Activated naive CD8-positive, alpha-beta T cell treated with anti-CD3 and anti-CD28 coated beads for 36 hours (primary cell): ENCODE results near the gene SLCO4C1. TPM values are rescaled to one million over a fixed set of nuclear protein-coding genes. Genes with fewer than 3 reads are reported as not detected.

ENCODE experiments used
- DNase-seq: peaks from one replicate; pipeline ENCODE4 v3.0.0; 2021
- H3K27ac Mint-ChIP-seq: one replicate; pipeline ENCODE4 v1.8.0; 2022; ENCODE audit warnings: mild to moderate bottlenecking, moderate library complexity, mixed read lengths
- H3K27me3 Mint-ChIP-seq: one replicate; pipeline ENCODE4 v1.8.0; 2022; ENCODE audit warnings: mild to moderate bottlenecking, mixed read lengths
- H3K36me3 Mint-ChIP-seq: one replicate; pipeline ENCODE4 v1.8.0; 2021; ENCODE audit warnings: mild to moderate bottlenecking, mixed read lengths
- H3K4me1 Mint-ChIP-seq: one replicate; pipeline ENCODE4 v1.8.0; 2021; ENCODE audit warnings: mixed read lengths
- H3K4me3 Mint-ChIP-seq: one replicate; pipeline ENCODE4 v1.8.0; 2022; ENCODE audit warnings: mild to moderate bottlenecking, moderate library complexity, mixed read lengths
- H3K9me3 Mint-ChIP-seq: one replicate; pipeline ENCODE4 v1.8.0; 2022; ENCODE audit warnings: mixed read lengths
- total RNA-seq, 2 experiments: library from RNA; stranded (reverse); gene quantifications; one replicate each; pipeline ENCODE4 v1.2.3, GENCODE V29; 2021

The SLCO4C1 gene
- total RNA-seq, 2 experiments from 2014 or later: 0.24 to 0.29 TPM

GRCh38 chr5:102288630-102289029 is 7.5 kb downstream of the SLCO4C1 start:
- H3K27me3 Mint-ChIP-seq: peaks cover 4% of the 10 kb centered on the region
- H3K9me3 Mint-ChIP-seq: no peaks in the 10 kb centered on the region
- peaks cover 4% of the 10 kb centered on the region for H3K4me1 Mint-ChIP-seq
- H3K27ac Mint-ChIP-seq: no peak overlapping the region
- no peaks in the 10 kb centered on the region for H3K36me3 Mint-ChIP-seq
- no peak overlapping the region for H3K4me3 Mint-ChIP-seq
- no peak for DNase-seq

GRCh38 chr5:102286476-102286875 is 9.6 kb downstream of the SLCO4C1 start:
- H3K27ac Mint-ChIP-seq: no peak overlapping the region

DNA sequence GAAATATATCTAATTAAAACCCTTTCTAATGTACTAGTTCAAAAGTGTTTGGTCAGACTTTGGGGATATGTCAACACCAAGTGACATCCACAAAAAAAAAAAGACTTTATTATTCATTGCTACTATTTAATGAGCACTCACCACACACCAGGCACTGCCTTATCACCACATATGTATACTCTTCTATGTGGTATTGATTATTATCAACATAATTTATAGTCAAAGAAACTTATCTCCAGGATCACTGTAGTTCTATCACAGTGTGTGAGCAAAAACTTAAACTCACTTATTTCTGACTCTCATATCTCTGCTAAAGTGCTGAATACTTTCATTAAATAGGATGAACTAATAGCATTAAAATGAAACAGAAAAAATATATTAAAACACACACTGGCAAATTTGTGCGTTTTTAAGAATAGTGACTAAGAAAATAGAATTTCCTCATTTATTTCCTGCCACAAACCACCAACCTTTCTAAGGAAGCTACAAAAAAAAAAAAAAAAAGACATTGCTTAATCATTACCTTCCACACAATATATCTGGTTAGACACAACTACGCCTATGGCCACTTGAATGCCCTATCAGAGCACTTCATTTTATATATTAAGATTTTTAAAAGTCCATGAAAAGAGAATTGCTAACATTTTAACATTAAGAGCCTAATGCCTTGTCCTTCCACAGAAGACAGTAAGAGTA is 12.8 kb downstream of the SLCO4C1 start:
- Mint-ChIP-seq H3K27me3 (peaks cover 4% of the 10 kb centered on the region), H3K4me3 (no peak overlapping the region), H3K27ac (no peak overlapping the region), H3K4me1 (peaks cover 8% of the 10 kb centered on the region), H3K9me3 (no peaks in the 10 kb centered on the region), H3K36me3 (no peaks in the 10 kb centered on the region)
- DNase-seq: no peak

More at GRCh38 chr5:102286476-102286875, 9.6 kb downstream of the SLCO4C1 start:
- Mint-ChIP-seq H3K4me1 (peaks cover 10% of the 10 kb centered on the region), H3K36me3 (no peaks in the 10 kb centered on the region), H3K4me3 (no peak overlapping the region), H3K27me3 (no peaks in the 10 kb centered on the region), H3K9me3 (no peaks in the 10 kb centered on the region)
- DNase-seq: no peak

GRCh38 chr5:102279711-102280110 is 16.4 kb downstream of the SLCO4C1 start:
- no peak overlapping the region for H3K27ac Mint-ChIP-seq
- H3K4me3 Mint-ChIP-seq: no peak overlapping the region
- no peaks in the 10 kb centered on the region for H3K9me3 Mint-ChIP-seq
- no peaks in the 10 kb centered on the region for H3K36me3 Mint-ChIP-seq
- H3K27me3 Mint-ChIP-seq: peaks cover 9% of the 10 kb centered on the region
- peaks cover 8% of the 10 kb centered on the region for H3K4me1 Mint-ChIP-seq
- no peak for DNase-seq

GRCh38 chr5:102278231-102278630 is 17.9 kb downstream of the SLCO4C1 start:
- Mint-ChIP-seq H3K9me3 (no peaks in the 10 kb centered on the region), H3K27me3 (peaks cover 12% of the 10 kb centered on the region), H3K36me3 (no peaks in the 10 kb centered on the region), H3K4me1 (peaks cover 2% of the 10 kb centered on the region), H3K4me3 (no peak overlapping the region), H3K27ac (no peak overlapping the region)
- no peak for DNase-seq

- H3K4me3 Mint-ChIP-seq: no peak overlapping the region
- no peaks in the 10 kb centered on the region for H3K4me1 Mint-ChIP-seq
- H3K9me3 Mint-ChIP-seq: no peaks in the 10 kb centered on the region
- peaks cover 12% of the 10 kb centered on the region for H3K27me3 Mint-ChIP-seq
- no peak overlapping the region for H3K27ac Mint-ChIP-seq
- no peaks in the 10 kb centered on the region for H3K36me3 Mint-ChIP-seq
- DNase-seq: no peak
Measured at GRCh38 chr5:102277144-102277543, 18.9 kb downstream of the SLCO4C1 start.

DNA sequence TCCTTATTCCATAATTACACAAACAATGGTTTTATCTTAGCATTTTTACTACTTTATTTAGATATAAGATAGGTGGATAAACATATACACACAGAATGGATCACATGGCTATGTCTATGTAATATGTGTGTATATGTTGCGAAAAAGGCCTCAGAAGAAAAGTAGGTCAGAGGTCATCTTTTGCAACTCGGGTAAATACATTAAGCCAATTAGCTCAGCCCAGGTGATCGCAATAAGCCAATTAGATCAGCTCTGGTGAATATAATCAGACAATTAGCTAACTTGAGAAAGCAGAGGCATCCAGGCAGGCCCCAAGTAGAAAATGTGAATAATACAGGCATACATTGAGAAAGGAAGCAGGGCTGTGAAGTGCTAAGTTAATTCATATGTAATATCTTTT is 24.3 kb downstream of the SLCO4C1 start:
- Mint-ChIP-seq H3K27ac (no peak overlapping the region), H3K36me3 (peaks cover 6% of the 10 kb centered on the region), H3K4me3 (no peak overlapping the region), H3K4me1 (no peaks in the 10 kb centered on the region), H3K27me3 (peaks cover 7% of the 10 kb centered on the region), H3K9me3 (peaks cover 11% of the 10 kb centered on the region)
- DNase-seq: no peak

DNA sequence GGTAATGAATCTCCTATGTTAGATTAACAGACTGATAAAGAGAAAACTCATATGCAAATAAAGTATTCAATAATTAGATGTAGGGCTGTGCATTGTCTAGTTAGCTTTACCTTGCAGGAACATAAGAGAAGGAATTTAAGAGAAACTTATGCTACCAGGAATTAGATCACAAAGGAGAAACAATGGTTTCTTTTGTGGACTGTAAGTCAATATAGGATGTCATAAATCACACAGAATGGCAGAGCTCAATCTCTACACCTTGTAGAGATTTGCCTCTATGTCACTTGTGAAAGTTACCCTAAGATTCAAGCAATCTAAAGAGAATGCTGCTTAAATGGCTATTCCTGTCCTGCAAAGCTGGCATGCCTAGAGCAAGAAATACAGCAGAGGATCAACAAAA is 26.0 kb downstream of the SLCO4C1 start:
- DNase-seq: no peak
- H3K9me3 Mint-ChIP-seq: peaks cover 11% of the 10 kb centered on the region
- no peak overlapping the region for H3K4me3 Mint-ChIP-seq

DNA sequence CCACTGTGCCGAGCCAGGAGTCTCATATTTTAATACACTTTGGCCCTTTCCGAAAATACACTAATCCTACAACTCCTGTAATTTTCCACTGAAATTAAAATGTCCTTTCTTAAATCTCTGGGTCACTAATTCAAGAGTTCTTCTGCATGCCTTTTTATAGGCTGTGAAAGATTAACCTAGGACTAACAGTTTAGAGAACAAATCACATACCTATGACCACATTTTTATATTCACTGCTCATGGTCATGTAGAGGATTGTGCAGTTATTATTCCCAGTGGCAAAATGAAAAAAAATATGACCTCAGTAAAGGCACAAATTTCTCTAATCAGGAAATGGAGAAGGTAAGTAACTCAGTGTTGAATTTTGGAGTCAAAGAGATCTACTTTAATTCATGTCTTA is 33.4 kb downstream of the SLCO4C1 start:
- H3K4me1 Mint-ChIP-seq: no peaks in the 10 kb centered on the region
- no peak overlapping the region for H3K27ac Mint-ChIP-seq
- H3K4me3 Mint-ChIP-seq: no peak overlapping the region
- no peaks in the 10 kb centered on the region for H3K27me3 Mint-ChIP-seq
- H3K36me3 Mint-ChIP-seq: no peaks in the 10 kb centered on the region
- no peak for DNase-seq
- H3K9me3 Mint-ChIP-seq: no peaks in the 10 kb centered on the region

More for the DNA sequence above, 26.0 kb downstream of the SLCO4C1 start:
- peaks cover 6% of the 10 kb centered on the region for H3K36me3 Mint-ChIP-seq
- H3K27me3 Mint-ChIP-seq: peaks cover 4% of the 10 kb centered on the region
- H3K27ac Mint-ChIP-seq: no peak overlapping the region
- no peaks in the 10 kb centered on the region for H3K4me1 Mint-ChIP-seq

DNA sequence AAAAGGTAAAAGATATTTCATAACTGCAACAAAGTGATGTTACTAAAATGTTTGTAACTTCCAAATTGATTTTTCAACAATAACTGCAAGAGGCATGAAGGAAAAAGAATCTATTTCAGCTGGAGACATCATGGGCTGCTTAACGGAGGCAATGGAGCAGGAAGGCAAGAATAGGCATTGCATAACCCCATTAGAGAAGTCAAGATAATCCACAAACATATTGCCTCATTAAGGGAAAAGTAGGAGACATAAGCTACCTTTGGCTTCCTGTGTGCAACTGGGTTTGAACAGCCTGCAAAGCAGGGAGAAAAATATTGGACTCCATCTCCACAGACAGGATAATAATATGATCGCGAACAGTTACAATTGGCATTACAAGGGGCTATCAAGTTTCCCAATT is 46.7 kb downstream of the SLCO4C1 start:
- Mint-ChIP-seq H3K4me1 (no peaks in the 10 kb centered on the region), H3K27me3 (peaks cover 4% of the 10 kb centered on the region), H3K36me3 (no peaks in the 10 kb centered on the region), H3K9me3 (no peaks in the 10 kb centered on the region), H3K4me3 (no peak overlapping the region), H3K27ac (no peak overlapping the region)
- DNase-seq: no peak

DNA sequence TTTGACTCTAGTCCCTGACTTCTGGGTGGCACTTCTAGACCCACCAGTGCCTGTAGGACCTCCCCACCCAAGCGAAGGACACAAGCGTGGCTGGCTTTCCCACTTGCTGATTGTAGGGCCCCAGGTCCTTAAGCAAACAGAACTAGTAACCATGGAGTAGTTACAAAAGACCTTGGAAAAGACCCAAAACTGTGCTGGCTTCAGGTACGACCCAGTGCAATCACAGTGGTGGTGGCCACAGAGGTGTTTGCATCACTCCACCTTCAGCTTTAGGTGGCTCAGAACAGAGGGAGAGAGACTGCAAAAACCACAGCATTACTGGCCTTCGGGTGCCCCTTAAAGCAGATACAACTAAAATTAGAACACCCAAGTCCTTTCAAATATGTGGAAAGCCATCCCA is 52.9 kb downstream of the SLCO4C1 start:
- no peak overlapping the region for H3K4me3 Mint-ChIP-seq

DNA sequence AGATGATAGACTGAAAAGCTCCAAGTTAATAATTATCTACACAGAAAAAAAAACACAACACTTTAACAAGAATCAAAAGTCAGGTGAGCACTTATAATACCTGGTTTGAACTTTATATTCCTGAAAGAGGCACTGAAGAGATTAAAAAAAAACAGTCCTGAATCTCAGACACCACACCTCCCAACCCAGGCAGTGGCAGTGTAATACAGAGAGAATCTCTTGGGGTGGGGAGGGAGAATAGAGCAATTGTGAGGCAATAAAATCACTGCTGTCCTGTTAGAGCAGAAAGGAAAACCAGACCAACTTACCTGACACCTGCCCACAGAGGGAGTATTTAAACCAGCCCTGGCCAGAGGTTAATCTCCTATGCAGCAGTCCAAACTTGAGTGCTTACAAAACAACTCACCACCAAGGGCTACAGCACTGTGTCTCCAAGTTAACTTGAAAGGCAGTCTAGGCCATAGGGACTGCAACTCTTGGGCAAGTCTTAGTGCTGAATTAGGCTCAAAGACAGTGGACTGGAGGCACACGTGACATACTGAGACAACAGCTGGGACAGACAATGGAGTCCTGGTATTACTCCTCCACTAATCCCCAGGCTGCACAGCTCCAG is 54.2 kb downstream of the SLCO4C1 start:
- no peaks in the 10 kb centered on the region for H3K27me3 Mint-ChIP-seq
- no peaks in the 10 kb centered on the region for H3K9me3 Mint-ChIP-seq
- H3K27ac Mint-ChIP-seq: no peak overlapping the region
- H3K4me1 Mint-ChIP-seq: no peaks in the 10 kb centered on the region
- no peak for DNase-seq
- no peaks in the 10 kb centered on the region for H3K36me3 Mint-ChIP-seq
- no peak overlapping the region for H3K4me3 Mint-ChIP-seq

More for the DNA sequence above, 52.9 kb downstream of the SLCO4C1 start:
- DNase-seq: no peak
- H3K27ac Mint-ChIP-seq: no peak overlapping the region
- H3K27me3 Mint-ChIP-seq: no peaks in the 10 kb centered on the region
- H3K36me3 Mint-ChIP-seq: no peaks in the 10 kb centered on the region
- H3K4me1 Mint-ChIP-seq: no peaks in the 10 kb centered on the region
- no peaks in the 10 kb centered on the region for H3K9me3 Mint-ChIP-seq

DNA sequence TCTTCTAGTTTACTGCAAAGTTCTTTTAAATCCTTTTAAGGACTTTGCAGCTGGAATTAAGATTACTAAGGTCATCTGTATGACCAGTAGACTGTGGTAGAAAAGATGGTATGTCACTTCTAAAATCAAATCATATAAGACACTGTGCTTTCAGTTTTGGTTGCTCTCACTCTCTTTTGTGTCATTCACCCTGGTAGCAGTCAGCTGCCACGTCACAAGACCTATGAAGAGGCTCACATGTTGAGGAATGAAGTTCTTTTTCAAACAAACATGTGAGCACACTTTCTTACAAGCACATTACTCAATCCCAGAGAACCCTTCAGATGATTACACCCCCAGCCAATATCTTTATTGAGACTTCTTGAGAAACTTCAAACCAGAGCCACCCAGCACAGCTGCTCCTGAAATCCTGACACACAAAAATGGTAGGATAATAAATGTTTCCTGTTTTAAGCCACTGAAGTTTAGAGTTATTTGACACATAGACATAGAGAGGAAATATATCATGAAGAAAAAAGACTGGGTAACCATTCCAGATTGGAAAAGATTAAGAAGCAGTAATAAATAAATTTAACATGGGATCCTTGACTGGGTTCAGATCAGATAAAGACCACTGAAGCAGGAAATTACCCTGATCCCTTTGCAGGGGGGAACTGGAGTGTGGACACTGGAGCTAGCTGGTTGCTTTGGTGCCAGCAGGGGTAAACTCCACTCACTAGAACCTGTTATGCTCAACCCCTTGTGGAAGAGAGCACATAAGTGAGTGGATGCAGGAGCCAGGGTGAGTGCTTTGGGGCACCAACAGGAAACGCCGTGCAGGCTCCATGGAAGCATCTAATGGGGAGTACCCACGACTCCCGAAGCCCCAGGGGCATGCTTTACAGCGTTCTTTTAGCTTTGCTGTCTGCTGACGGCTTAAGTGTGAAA is 64.1 kb downstream of the SLCO4C1 start:
- Mint-ChIP-seq H3K27ac (no peak overlapping the region), H3K4me1 (peaks cover 4% of the 10 kb centered on the region), H3K4me3 (no peak overlapping the region), H3K9me3 (no peaks in the 10 kb centered on the region), H3K27me3 (no peaks in the 10 kb centered on the region), H3K36me3 (no peaks in the 10 kb centered on the region)
- DNase-seq: no peak

DNA sequence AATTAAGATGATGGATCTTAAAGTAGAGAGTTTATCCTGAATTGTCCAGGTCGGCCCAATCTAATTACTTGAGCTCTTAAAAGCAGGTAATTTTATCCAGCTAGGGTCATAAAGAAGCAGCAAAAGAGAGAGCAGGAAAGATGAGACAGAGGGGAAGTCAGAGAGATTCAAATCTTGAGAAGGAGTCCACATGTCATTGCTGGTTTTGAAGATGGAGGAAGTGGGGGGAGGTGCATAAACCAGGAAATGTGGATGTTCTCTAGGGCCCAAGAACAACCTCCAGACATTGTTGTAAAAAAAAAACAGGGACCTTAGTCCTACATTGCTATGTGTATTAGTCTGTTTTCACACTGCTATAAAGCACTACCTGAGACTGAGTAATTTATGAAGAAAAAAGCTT is 66.4 kb downstream of the SLCO4C1 start:
- Mint-ChIP-seq H3K36me3 (no peaks in the 10 kb centered on the region), H3K27me3 (no peaks in the 10 kb centered on the region), H3K4me1 (peaks cover 4% of the 10 kb centered on the region), H3K4me3 (no peak overlapping the region), H3K9me3 (no peaks in the 10 kb centered on the region), H3K27ac (no peak overlapping the region)
- DNase-seq: no peak

DNA sequence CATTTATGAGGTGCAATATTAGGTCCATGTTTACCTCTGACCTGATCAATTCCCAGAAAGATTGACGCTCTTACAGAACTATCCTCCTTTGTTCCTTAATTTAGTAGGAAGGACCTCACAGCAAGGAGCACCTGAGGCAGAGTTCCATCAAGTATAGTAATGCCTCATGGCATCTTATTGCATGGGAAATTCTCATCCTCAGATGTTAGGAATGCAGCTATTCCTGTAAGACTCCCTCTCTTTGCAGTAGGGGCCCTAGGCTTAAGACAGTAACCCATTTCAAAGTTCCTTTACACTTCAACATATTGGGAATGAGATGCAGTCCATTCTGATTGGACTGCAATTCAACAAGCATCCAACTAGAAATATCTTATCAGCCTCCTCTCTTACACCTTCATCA is 69.8 kb downstream of the SLCO4C1 start:
- DNase-seq: no peak

More for the DNA sequence above, 69.8 kb downstream of the SLCO4C1 start:
- Mint-ChIP-seq H3K9me3 (no peaks in the 10 kb centered on the region), H3K4me3 (no peak overlapping the region), H3K36me3 (no peaks in the 10 kb centered on the region), H3K4me1 (peaks cover 2% of the 10 kb centered on the region), H3K27ac (no peak overlapping the region), H3K27me3 (no peaks in the 10 kb centered on the region)
